ENCODE results near the gene PITPNM2.
A peak's percentile ranks its signal among the peaks of the same experiment; 100 is the strongest.

Gene PITPNM2

GRCh38 chr12:123150744-123151456, at the start of gene PITPNM2:
PITPNM2 (minus strand) TSS chr12:123151090; CDS start chr12:123034590, 116,500 bp downstream.
- DNase-seq (ENCODE audit: low read depth), result peak; percentile 61

DNA sequence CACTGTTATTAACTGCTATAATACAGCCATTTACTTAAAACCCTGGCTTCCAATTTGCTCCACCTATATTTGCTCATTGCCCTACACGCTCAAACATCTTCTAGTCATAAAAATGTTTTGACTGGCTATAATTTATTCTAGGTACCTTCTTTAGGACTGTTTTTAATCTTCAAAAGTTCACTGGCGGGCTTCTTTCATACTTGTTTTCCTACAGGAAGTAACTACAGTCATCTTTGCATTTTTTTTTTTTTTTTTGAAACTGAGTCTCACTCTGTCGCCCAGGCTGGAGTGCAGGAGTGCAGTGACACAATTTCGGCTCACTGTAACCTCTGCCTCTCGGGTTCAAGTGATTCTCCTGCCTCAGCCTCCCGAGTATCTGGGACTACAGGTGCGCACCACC, 49.5 kb upstream of the PITPNM2 start:
- no peak for DNase-seq (ENCODE audit: low read depth)

DNA sequence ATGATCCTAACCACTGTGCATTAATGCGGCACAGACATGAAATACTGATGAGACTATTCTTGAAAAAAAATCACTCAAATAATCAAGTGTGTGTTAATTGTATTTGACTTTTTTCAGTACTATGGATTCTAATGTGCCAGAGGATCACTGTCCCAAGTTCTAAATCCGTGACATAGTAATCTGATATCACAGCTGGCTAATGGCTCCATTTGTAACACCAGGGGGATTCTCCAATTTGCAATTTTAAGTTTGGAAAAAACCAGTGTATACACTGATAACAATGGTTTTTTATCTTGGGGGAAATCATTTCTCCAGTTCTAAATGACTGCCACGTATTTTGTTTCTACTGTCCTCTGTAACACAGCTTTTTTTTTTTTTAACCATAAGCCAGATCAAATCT, 49.0 kb upstream of the PITPNM2 start:
- DNase-seq (ENCODE audit: low read depth), result no peak

- DNase-seq (ENCODE audit: low read depth), result no peak
Observed at GRCh38 chr12:123187637-123188036, 36.7 kb upstream of the PITPNM2 start.

DNA sequence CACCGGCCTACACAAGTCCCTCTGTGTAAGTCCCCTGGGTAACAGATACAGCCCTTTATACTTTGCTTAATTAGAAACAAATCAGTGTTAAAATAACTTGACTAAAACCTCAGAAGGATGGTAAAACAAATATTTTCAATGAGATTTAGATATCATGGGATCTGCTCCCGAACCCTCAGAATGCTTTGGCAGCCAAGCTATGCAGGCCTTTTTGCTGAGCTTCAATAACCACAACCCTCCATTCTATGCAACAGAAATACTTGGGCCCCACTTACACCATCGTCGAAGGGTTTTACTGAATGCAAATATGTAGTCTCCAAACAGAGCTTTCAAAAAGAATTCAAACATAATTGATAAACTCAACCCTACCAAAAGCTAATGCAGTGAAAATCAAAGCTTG, 29.3 kb upstream of the PITPNM2 start:
- no peak for DNase-seq (ENCODE audit: low read depth)

- no peak for DNase-seq (ENCODE audit: low read depth)
Observed at GRCh38 chr12:123171967-123172366, 21.1 kb upstream of the PITPNM2 start.

DNA sequence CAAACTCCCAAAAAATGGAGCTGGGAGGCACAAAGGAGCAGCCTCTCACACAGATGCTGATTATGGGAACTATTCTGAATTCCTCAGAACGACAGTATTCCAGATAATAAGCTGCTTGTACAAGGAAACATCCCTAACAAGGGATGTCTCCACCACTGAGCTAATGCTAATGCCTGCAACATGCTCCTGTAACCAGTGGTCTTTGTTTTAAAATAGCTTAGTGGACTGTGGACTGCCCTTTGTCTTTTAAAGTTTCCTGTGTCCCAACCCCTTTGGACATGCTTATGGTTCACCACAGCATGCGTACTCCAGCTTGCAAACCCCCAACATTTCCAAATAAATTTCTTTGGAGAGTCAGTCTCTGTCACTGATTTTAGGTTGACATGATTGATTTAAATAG, 16.4 kb upstream of the PITPNM2 start:
- no peak for DNase-seq (ENCODE audit: low read depth)

GRCh38 chr12:123165537-123165936, 14.6 kb upstream of the PITPNM2 start:
- no peak for DNase-seq (ENCODE audit: low read depth)

GRCh38 chr12:123164710-123165261, 13.9 kb upstream of the PITPNM2 start:
- no peak for DNase-seq (ENCODE audit: low read depth)

- no peak for DNase-seq (ENCODE audit: low read depth)
Observed at GRCh38 chr12:123164222-123164621, 13.3 kb upstream of the PITPNM2 start.

- DNase-seq (ENCODE audit: low read depth), result no peak
Observed at GRCh38 chr12:123163227-123163626, 12.3 kb upstream of the PITPNM2 start.

GRCh38 chr12:123160801-123161487, 10.1 kb upstream of the PITPNM2 start:
- no peak for DNase-seq (ENCODE audit: low read depth)

DNA sequence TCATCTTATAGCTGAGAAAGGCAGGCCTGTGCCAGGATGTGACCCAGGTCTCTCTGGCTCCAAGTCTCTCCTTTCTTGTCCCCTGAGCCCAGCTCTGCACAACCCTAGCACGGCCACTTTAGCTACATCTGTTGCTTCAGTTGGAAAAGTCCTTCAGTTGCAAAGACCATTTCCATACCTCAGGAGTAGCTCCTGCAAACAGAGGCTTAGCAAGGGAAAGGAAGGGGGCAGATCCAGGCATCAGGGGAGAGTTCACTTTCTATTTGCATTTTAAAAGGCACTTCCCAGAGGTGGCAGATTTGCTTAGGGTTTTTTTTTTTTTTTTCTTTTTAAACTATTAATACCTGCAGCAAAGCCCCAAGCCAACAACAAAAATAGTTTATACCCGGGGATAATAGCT, 3.0 kb upstream of the PITPNM2 start:
- DNase-seq (ENCODE audit: low read depth), result no peak

DNA sequence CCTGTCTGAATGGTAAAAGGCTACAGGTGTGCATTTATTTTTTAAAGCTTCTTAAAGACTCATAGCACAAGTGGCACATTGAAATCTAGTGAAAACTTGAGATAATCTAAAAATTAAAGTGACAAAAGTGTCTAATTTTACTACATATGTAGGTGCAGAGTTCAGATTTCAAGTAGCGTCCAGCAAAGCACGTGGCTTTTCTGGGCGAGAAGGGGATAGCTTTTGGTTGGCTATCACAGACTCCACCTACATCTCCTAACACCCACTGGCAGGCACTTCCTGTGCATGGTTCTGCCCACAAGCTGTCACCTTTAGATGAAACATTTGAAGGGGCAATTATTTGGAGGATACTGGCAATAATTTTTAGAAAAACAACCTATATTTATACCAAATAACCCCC, 1.9 kb upstream of the PITPNM2 start:
- no peak for DNase-seq (ENCODE audit: low read depth)

DNA sequence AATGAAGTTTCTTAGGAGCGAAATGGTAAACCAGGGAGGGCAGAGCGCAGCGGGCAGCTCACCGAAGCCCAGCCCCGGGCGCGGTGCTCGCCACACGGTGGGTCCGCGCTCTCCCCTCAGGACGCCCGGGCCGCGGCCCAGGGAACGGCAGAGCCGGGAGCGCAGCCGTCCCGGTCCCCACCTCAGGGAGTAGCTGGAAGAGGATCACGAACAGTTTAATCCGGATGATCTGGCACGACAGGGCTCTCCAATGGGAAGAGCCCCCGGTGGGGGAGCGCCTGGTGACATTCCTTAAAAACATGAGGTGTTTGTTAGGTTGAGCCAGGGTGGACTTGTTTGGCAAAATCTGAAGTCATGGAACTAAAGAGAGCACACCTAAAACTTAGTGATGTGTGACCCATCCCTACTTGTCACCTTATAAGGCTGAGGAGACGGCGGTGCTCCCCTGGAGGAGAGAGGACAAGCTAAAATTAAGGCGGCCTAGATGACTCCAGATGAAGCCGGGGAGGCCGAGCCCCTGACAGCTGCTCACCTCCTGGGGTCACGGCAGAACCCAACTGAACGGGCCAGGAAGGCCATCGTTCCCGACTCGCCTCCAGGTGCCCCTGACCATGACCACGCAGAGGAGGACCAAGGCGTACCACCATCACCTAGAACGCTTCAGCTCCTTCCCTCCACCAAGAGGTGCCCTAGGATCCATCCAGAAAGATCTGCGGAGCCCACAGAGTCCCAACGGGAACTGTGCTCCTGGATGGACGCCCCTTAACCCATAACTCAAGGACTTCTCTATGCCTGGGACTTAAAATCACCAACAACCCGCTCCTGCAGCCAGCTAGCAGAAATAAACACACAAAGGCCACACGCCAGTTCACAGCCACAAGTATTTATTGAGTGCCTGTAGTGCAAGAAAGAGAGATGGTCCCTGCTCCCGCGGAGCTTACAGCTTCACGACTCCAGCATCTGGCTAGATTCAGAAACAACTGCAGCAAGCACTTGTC, 866 bp upstream of the PITPNM2 start:
- no peak for DNase-seq (ENCODE audit: low read depth)

- DNase-seq (ENCODE audit: low read depth), result peak; percentile 15
Observed at GRCh38 chr12:123150275-123150743, 581 bp downstream of the PITPNM2 start.

- no peak for DNase-seq (ENCODE audit: low read depth)
Observed at GRCh38 chr12:123149501-123150274, 1.2 kb downstream of the PITPNM2 start.

DNA sequence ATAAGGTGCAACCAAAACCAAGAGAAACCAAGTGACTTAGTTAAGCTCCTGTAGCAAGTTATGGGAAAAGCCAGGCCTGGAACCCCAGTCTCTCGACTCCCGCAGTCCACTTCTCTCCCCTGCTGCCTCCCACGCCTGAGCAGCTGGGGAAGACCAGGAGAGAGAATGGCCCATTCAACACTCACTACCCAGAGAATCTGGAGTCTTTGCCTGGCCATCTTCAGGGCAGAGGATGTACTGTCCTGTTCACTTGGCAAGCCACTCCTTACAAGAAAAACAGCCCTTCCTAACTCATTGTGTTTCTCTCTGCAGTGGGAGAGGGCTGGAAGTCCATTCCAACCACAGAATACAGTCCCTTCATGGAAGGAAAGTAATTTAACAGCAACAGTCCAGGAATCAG, 1.8 kb downstream of the PITPNM2 start:
- no peak for DNase-seq (ENCODE audit: low read depth)

GRCh38 chr12:123148655-123149054, 2.2 kb downstream of the PITPNM2 start:
- DNase-seq (ENCODE audit: low read depth), result no peak

DNA sequence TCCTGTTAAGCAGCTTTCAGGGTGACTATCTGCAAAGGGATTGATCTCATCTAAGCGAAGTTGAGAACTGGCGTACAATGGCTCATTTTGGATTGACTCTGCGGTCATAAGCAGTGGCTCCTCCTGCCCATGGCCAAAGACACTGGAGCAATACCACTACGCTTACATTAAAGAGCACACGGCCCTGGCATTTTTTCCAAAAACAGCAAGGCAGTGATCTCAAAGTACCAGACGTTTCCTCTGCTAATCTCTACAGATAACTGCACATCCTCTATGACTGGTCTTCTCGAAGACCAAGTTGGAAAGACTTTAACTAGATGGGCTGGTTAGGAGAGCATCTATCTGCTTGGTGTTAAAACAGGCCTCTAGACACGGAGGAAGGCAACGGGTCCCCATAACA, 2.7 kb downstream of the PITPNM2 start:
- no peak for DNase-seq (ENCODE audit: low read depth)

DNA sequence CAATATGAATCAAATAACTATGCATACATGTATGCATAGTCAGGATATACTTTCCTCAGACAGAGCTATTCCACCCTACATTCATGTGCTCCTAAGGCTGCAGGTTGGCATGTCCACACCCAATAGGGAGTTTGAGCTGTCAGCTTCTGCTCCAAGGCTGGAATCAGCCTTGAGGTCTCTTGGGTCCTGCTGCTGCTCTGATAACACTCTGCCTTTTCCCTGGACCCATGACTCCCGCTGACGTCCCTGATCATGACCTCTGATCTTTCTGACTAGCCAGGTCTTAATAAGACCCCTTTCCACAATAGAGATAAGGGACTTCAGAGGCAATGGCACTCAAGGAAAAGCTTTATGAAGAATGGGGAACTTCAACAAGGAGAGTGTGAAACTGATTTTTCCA, 5.7 kb downstream of the PITPNM2 start:
- no peak for DNase-seq (ENCODE audit: low read depth)

Measured in activated T-cell treated with anti-CD3 and anti-CD28 coated beads for 48 hours (primary cell).